Stomach (tissue), 4 donors: ENCODE data around the gene SPANXN2.
"Not testable (repeated sequence)": the region's sequence is repeated elsewhere in the genome, so short reads cannot be mapped to it uniquely, and the experiment has no call there.

Experiments
- CTCF ChIP-seq, 7 experiments: fragments of 450-650 bp in 4 of 7; fragments of 200-600 bp in 3 of 7; sonication (generic) in 3 of 7; IDR thresholded peaks; one replicate each; pipeline ENCODE4 v1.5.1; 2016 to 2019; ENCODE audit warnings: antibody characterized with exemption in 7 of 7, control low read depth in 2 of 7, mild to moderate bottlenecking in 1 of 7
- POLR2A ChIP-seq, 4 donors: fragments of 450-650 bp; IDR thresholded peaks; one replicate each; pipeline ENCODE4 v1.6.1; 2016; ENCODE audit warnings: antibody characterized with exemption in 4 of 4, control low read depth in 2 of 4, mild to moderate bottlenecking in 1 of 4, moderate library complexity in 1 of 4

- not testable (repeated sequence) for TF ChIP-seq CTCF, POLR2A (IDR thresholded peaks at IDR 0.05)
Observed at GRCh38 chrX:143767789-143768188, 47.2 kb upstream of the SPANXN2 start.
